HepG2 (cell line): ENCODE results near the gene LAMTOR3. TPM values are rescaled to one million over a fixed set of nuclear protein-coding genes. Genes with fewer than 3 reads are reported as not detected.

Experiments used
- ATAC-seq: fragments of 200-7000 bp; cut with Tn5 transposase; 3 replicates; pipeline ENCODE4 v1.9.1; 2020; ENCODE audit warnings: mild to moderate bottlenecking, moderate library complexity
- BruUV-seq: library from RNA; stranded (reverse); fragments of 400-500 nt; replicated peaks from 2 replicates; lab custom pipeline; 2021; lab: Mats Ljungman, UMichigan
- CTCF ChIA-PET: fragments of 300-600 bp; formaldehyde crosslinking; extraction: SDS; loops from one replicate; lab custom pipeline; 2021; ENCODE audit warnings: low total read pairs, inconsistent platforms, low intra/inter-chr PET ratio; lab: Yijun Ruan, JAX
- POLR2A ChIA-PET: fragments of 350-600 bp; sonication (Branson Sonifier 250); formaldehyde crosslinking; loops from one replicate; lab custom pipeline; 2020; ENCODE audit warnings: antibody characterized with exemption, inconsistent platforms; lab: Yijun Ruan, JAX
- DNase-seq: peaks from one replicate; pipeline ENCODE4 v3.0.0-alpha.2; 2015; ENCODE audit warnings: low spot score
- FAIRE-seq: peaks from 3 replicates; lab custom pipeline; 2011; peaks lifted over from hg19 to GRCh38; lab: Jason Lieb, UNC
- H2AFZ ChIP-seq: one replicate; pipeline ENCODE4 v1.6.1; 2011; ENCODE audit warnings: low read length, inconsistent platforms
- H3K27ac ChIP-seq: fragments of 300-600 bp; 3 replicates; pipeline ENCODE4 v1.8.0; 2011; ENCODE audit warnings: mixed run types, mild to moderate bottlenecking, mixed read lengths, low read length, inconsistent platforms; ENCODE audit not compliant: insufficient read depth; ENCODE audit errors: extremely low read length
- H3K27me3 ChIP-seq, 2 experiments: fragments of 200-600 bp in 1 of 2; 2 replicates in 1 of 2; 3 replicates in 1 of 2; pipeline versions ENCODE4 v1.6.0 to v1.8.0; 2011; ENCODE audit warnings: low read length in 2 of 2, mild to moderate bottlenecking in 2 of 2, moderate library complexity in 2 of 2, inconsistent platforms in 1 of 2; ENCODE audit not compliant: insufficient read depth in 2 of 2, control insufficient read depth in 1 of 2
- H3K36me3 ChIP-seq, 2 experiments: fragments of 200-600 bp in 1 of 2; replicated peaks in 1 of 2; 2 replicates in 1 of 2; 3 replicates in 1 of 2; pipeline versions ENCODE4 v1.5.1 to v1.8.0; 2011; ENCODE audit warnings: low read length in 2 of 2, inconsistent platforms in 1 of 2; ENCODE audit not compliant: insufficient read depth in 2 of 2, control insufficient read depth in 1 of 2
- H3K4me1 ChIP-seq: 2 replicates; pipeline ENCODE4 v1.5.1; 2012; ENCODE audit warnings: low read length, inconsistent platforms; ENCODE audit not compliant: insufficient read depth
- H3K4me2 ChIP-seq: 2 replicates; pipeline ENCODE4 v1.6.0; 2011; ENCODE audit warnings: low read depth, low read length, inconsistent platforms
- H3K4me3 ChIP-seq, 3 experiments: fragments of 200-600 bp in 1 of 3; sonication (generic), shearing (Covaris generic) in 1 of 3; replicated peaks in 1 of 3; 2 replicates each; pipeline ENCODE4 v1.5.1; 2011 to 2016; ENCODE audit warnings: low read length in 3 of 3, inconsistent platforms in 2 of 3, low read depth in 2 of 3, mild to moderate bottlenecking in 2 of 3, control low read depth in 1 of 3, mixed read lengths in 1 of 3; ENCODE audit not compliant: insufficient read depth in 1 of 3
- H3K79me2 ChIP-seq: one replicate; pipeline ENCODE4 v1.6.1; 2011; ENCODE audit warnings: low read length, inconsistent platforms; ENCODE audit not compliant: insufficient read depth
- H3K9ac ChIP-seq: 2 replicates; pipeline ENCODE4 v1.6.0; 2011; ENCODE audit warnings: mild to moderate bottlenecking, low read depth, low read length, inconsistent platforms; ENCODE audit not compliant: insufficient read depth
- H3K9me3 ChIP-seq: 2 replicates; pipeline ENCODE4 v1.5.1; 2012; ENCODE audit warnings: mild to moderate bottlenecking, low read length
- H4K20me1 ChIP-seq: 2 replicates; pipeline ENCODE4 v1.6.0; 2011; ENCODE audit warnings: inconsistent platforms, mild to moderate bottlenecking, low read length, moderate library complexity; ENCODE audit not compliant: insufficient read depth
- ATF2 ChIP-seq: sonication (generic); formaldehyde crosslinking; IDR thresholded peaks from 2 replicates; pipeline ENCODE4 v1.4.0; 2020; ENCODE audit warnings: missing genetic modification reagents
- SMC3 ChIP-seq: IDR thresholded peaks from 2 replicates; pipeline ENCODE4 v1.6.1; 2011; ENCODE audit warnings: low read length, improper control_type of control experiment
- TFE3 ChIP-seq: IDR thresholded peaks from 2 replicates; pipeline ENCODE4 v1.6.1; 2016
- ZMYM2 ChIP-seq: sonication (generic); formaldehyde crosslinking; IDR thresholded peaks from 2 replicates; pipeline ENCODE4 v1.8.0; 2022; ENCODE audit warnings: mild to moderate bottlenecking, missing genetic modification reagents
- ZNF136 ChIP-seq: sonication (generic); formaldehyde crosslinking; IDR thresholded peaks from 2 replicates; pipeline ENCODE4 v1.8.1; 2022; ENCODE audit warnings: low read depth, mild to moderate bottlenecking, moderate library complexity, missing genetic modification reagents
- ZNF224 ChIP-seq: sonication (generic); formaldehyde crosslinking; IDR thresholded peaks from 2 replicates; pipeline ENCODE4 v1.5.0; 2020; ENCODE audit warnings: mild to moderate bottlenecking, missing genetic modification reagents
- ZNF556 ChIP-seq: sonication (generic); formaldehyde crosslinking; IDR thresholded peaks from 2 replicates; pipeline ENCODE4 v1.4.0; 2020; ENCODE audit warnings: mild to moderate bottlenecking, missing genetic modification reagents, borderline replicate concordance
- WGBS: methylation state at CpG from one replicate; pipeline ENCODE4 v1.1.6; 2017; ENCODE audit warnings: low lambda C conversion rate; 5-methylcytosine and 5-hydroxymethylcytosine counted together
- in situ Hi-C: cut with HindIII; loops from 2 replicates; pipeline ENCODE4 v1.10.0; 2017; ENCODE audit warnings: low pct_unique_long_range_greater_than_20kb; ENCODE audit not compliant: extremely low pct_ligation_motif_present
- intact Hi-C: fragments of 100-400 bp; cut with micrococcal nuclease; formaldehyde crosslinking; loops from one replicate; pipeline ENCODE4 v1.10.0; 2022; ENCODE audit not compliant: unreplicated experiment
- polyA plus RNA-seq, 8 experiments: library from polyadenylated mRNA; depleted of rRNA in 3 of 8; stranded (reverse) in 7 of 8; unstranded in 1 of 8; fragments of >200 nt; fragmentation: Illumina TruSeq in 4 of 8; extraction: Trizol in 4 of 8; gene quantifications; 2 replicates each; pipeline versions ENCODE4 v1.2.1 to v1.2.3, GENCODE V29; 2011 to 2016; ENCODE audit warnings: low read depth in 4 of 8, missing spikeins in 1 of 8, mixed read lengths in 1 of 8; ENCODE audit not compliant: insufficient read depth in 1 of 8
- total RNA-seq, 5 experiments: library from RNA; depleted of rRNA; stranded (reverse); fragments of >200 nt; fragmentation: Illumina TruSeq; extraction: Trizol; gene quantifications; 2 replicates each; pipeline ENCODE4 v1.2.3, GENCODE V29; 2016; ENCODE audit warnings: low read depth in 1 of 5

Gene LAMTOR3
- total and polyA plus RNA-seq, 2 of the 13 experiments (the other 11 are each of a cell fraction or from before 2014, with no cell fraction given) = 47.6 to 49.1 TPM

GRCh38 chr4:99857307-99857706 lies 36.9 kb downstream of the LAMTOR3 start (continued):
- no peak for TF ChIP-seq TFE3 (CRISPR knock-in tag)
- TF ChIP-seq ZNF556 (CRISPR knock-in tag) = no peak

GRCh38 chr4:99856166-99856565 lies 38.1 kb downstream of the LAMTOR3 start:
- no peaks in the 10 kb centered on the region; a peak in 1 of 5 replicates for H3K27me3 ChIP-seq
- intact Hi-C loops = no loop called here
- no peaks in the 10 kb centered on the region for H3K79me2 ChIP-seq
- no peaks in the 10 kb centered on the region for H3K9me3 ChIP-seq
- ChIA-PET POLR2A (no interaction called here), CTCF (no interaction called here)
- no peak overlapping the region for H3K27ac ChIP-seq
- no peak overlapping the region for H3K9ac ChIP-seq
- H3K36me3 ChIP-seq = no peaks in the 10 kb centered on the region
- ATAC-seq (no peak), DNase-seq (no peak), FAIRE-seq (no peak)
- H4K20me1 ChIP-seq = no peaks in the 10 kb centered on the region
- H3K4me1 ChIP-seq = no peaks in the 10 kb centered on the region
- no peak overlapping the region for H3K4me3 ChIP-seq
- WGBS = 0% methylated on average over 1 of the region's 1 CpG
- no peak overlapping the region for H3K4me2 ChIP-seq
- no peak for TF ChIP-seq SMC3
- TF ChIP-seq ZNF136 (CRISPR knock-in tag) = no peak
- TF ChIP-seq ZMYM2 (CRISPR knock-in tag) = no peak
- TF ChIP-seq ZNF224 (CRISPR knock-in tag) = no peak
- no peak for TF ChIP-seq ATF2
- TF ChIP-seq, all 625 proteins: peak for 0
- H2AFZ ChIP-seq = no peak overlapping the region
- in situ Hi-C loops = no loop called here
- no TSS peak for BruUV-seq
